OCI-LY3 (cell line): ENCODE measurements around the gene ABCD1.

Experiments
- H2AFZ ChIP-seq: fragments of 200-600, 300-600 bp; shearing (Covaris generic); 2 replicates; pipeline ENCODE4 v1.6.0; 2014; ENCODE audit warnings: antibody characterized with exemption, low read depth, low read length
- H3K27ac ChIP-seq: fragments of 200-600, 300-600 bp; sonication (generic); 2 replicates; pipeline ENCODE4 v1.5.1; 2014; ENCODE audit warnings: mild to moderate bottlenecking, low read length, moderate library complexity, mixed read lengths
- H3K27me3 ChIP-seq: fragments of 200-600, 300-600 bp; sonication (generic); 2 replicates; pipeline ENCODE4 v1.6.1; 2014; ENCODE audit warnings: low read depth, low read length, mixed read lengths
- H3K36me3 ChIP-seq: fragments of 200-600, 300-600 bp; sonication (generic); replicated peaks from 2 replicates; pipeline ENCODE3; 2014; ENCODE audit warnings: low read depth, low read length, mixed read lengths
- H3K4me1 ChIP-seq: fragments of 300-600, 200-600 bp; sonication (generic); 2 replicates; pipeline ENCODE4 v1.6.1; 2014; ENCODE audit warnings: low read length, mixed read lengths
- H3K4me2 ChIP-seq: fragments of 200-600, 300-600 bp; sonication (generic); 2 replicates; pipeline ENCODE4 v1.6.1; 2014; ENCODE audit warnings: low read length, mixed read lengths
- H3K4me3 ChIP-seq: fragments of 300-600, 200-600 bp; sonication (generic); 2 replicates; pipeline ENCODE4 v1.5.1; 2014; ENCODE audit warnings: antibody characterized with exemption, mild to moderate bottlenecking, low read length, moderate library complexity
- H3K79me2 ChIP-seq: fragments of 300-600, 200-600 bp; shearing (Covaris generic); 2 replicates; pipeline ENCODE4 v1.6.1; 2014; ENCODE audit warnings: mild to moderate bottlenecking, low read length, mixed read lengths
- H3K9ac ChIP-seq: fragments of 300-600, 200-600 bp; shearing (Covaris generic); 2 replicates; pipeline ENCODE4 v1.6.0; 2014; ENCODE audit warnings: mild to moderate bottlenecking, low read length, moderate library complexity
- H3K9me3 ChIP-seq: fragments of 200-600, 300-600 bp; shearing (Covaris generic); 2 replicates; pipeline ENCODE4 v1.6.1; 2014; ENCODE audit warnings: low read length, mixed read lengths; ENCODE audit not compliant: insufficient read depth
- H4K20me1 ChIP-seq: fragments of 200-600, 300-600 bp; sonication (generic); 2 replicates; pipeline ENCODE4 v1.6.1; 2016; ENCODE audit warnings: low read length, mixed read lengths; ENCODE audit not compliant: insufficient read depth
- EZH2phosphoT487 ChIP-seq: fragments of 200-600 bp; shearing (Covaris generic); IDR thresholded peaks from 2 replicates; pipeline ENCODE4 v1.6.1; 2018; ENCODE audit warnings: antibody characterized with exemption, mixed run types, low read depth
- TF ChIP-seq, protein P1 (sequence below): fragments of 200-600, 300-600 bp; sonication (generic); IDR thresholded peaks from 2 replicates; pipeline ENCODE4 v1.5.1; 2014; ENCODE audit warnings: antibody characterized with exemption, low read length, low read depth

ABCD1 gene

DNA sequence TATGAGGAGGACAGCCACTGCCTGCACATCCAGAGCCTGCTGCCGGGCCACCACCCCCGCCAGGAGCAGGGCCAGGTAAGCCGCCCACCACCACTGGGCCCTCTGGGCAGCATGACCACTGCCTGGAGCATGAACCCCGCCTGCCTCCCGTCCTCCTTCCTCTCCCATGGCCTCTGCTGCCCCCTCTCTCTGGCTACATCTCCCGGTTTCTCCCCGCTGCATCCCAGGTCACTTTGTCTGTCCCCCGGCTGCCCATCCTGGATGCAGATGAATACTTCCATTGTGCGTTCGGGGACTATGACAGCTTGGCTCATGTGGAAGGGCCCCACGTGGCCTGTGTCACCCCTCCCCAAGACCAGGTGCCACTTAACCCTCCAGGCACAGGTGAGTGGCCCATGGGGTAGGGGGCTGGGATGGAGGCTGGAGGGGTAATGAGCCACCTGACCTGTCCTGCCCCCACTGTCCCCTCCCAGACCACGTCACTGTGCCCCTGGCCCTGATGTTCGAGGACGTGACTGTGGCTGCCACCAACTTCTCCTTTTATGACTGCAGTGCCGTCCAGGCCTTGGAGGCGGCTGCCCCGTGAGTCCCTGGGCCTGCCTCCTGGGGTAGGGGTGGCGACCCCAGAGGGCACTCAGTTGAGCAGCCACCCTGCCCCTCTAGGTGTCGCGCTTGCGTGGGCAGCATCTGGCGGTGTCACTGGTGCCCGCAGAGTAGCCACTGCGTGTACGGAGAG is 45.4 kb downstream of the ABCD1 start:
- Histone ChIP-seq H4K20me1 (no peaks in the 10 kb centered on the region), H3K9ac (no peak overlapping the region), H3K27ac (no peak overlapping the region), H3K4me3 (no peak overlapping the region), H3K79me2 (no peaks in the 10 kb centered on the region), H3K36me3 (no peaks in the 10 kb centered on the region), H3K4me1 (peaks cover 8% of the 10 kb centered on the region; the same call in 1 of the 2 replicates), H3K9me3 (no peaks in the 10 kb centered on the region), H2AFZ (no peak overlapping the region), H3K27me3 (no peaks in the 10 kb centered on the region), H3K4me2 (no peak overlapping the region)
- TF ChIP-seq, protein P1, sequence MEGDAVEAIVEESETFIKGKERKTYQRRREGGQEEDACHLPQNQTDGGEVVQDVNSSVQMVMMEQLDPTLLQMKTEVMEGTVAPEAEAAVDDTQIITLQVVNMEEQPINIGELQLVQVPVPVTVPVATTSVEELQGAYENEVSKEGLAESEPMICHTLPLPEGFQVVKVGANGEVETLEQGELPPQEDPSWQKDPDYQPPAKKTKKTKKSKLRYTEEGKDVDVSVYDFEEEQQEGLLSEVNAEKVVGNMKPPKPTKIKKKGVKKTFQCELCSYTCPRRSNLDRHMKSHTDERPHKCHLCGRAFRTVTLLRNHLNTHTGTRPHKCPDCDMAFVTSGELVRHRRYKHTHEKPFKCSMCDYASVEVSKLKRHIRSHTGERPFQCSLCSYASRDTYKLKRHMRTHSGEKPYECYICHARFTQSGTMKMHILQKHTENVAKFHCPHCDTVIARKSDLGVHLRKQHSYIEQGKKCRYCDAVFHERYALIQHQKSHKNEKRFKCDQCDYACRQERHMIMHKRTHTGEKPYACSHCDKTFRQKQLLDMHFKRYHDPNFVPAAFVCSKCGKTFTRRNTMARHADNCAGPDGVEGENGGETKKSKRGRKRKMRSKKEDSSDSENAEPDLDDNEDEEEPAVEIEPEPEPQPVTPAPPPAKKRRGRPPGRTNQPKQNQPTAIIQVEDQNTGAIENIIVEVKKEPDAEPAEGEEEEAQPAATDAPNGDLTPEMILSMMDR, result no peak
- TF ChIP-seq EZH2phosphoT487, result no peak

DNA sequence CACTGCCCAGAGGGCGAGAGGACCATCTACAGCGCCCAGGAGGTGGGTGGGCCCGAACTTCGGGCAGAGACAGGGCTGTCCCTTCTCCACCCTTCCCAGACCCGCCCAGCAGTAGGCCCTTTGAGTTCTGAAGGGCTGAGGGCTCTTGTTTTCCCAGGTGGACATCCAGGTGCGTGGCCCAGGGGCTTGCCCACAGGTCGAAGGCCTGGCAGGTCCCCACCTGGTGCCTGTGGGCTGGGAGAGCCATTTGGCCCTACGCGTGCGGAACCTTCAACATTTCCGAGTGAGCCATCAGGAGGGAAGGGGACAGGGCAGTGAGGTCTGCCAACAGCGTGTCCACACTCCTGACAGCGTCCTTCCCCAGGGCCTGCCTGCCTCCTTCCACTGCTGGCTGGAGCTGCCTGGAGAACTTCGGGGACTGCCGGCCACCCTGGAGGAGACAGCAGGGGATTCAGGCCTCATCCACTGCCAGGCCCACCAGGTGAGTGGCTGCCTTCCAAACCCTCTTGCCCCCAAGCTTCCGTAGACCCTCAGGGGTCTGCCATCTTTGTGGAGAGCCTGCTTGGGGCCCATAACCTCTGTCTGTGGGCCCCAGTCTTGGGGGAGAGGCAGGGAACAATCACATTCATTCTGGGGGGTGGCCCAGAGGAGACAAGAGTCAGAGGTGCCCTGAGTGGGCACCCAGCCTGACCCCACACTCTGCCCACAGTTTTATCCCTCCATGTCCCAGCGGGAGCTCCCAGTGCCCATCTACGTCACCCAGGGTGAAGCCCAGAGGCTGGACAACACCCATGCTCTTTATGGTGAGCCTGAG is 46.2 kb downstream of the ABCD1 start:
- Histone ChIP-seq H3K9me3 (no peaks in the 10 kb centered on the region), H4K20me1 (no peaks in the 10 kb centered on the region), H3K79me2 (no peaks in the 10 kb centered on the region), H2AFZ (no peak overlapping the region), H3K36me3 (no peaks in the 10 kb centered on the region), H3K27me3 (no peaks in the 10 kb centered on the region), H3K4me1 (peaks cover 8% of the 10 kb centered on the region; the same call in 1 of the 2 replicates), H3K9ac (no peak overlapping the region), H3K27ac (no peak overlapping the region), H3K4me2 (no peak overlapping the region), H3K4me3 (no peak overlapping the region)
- TF ChIP-seq, protein P1, result no peak
- no peak for TF ChIP-seq EZH2phosphoT487

DNA sequence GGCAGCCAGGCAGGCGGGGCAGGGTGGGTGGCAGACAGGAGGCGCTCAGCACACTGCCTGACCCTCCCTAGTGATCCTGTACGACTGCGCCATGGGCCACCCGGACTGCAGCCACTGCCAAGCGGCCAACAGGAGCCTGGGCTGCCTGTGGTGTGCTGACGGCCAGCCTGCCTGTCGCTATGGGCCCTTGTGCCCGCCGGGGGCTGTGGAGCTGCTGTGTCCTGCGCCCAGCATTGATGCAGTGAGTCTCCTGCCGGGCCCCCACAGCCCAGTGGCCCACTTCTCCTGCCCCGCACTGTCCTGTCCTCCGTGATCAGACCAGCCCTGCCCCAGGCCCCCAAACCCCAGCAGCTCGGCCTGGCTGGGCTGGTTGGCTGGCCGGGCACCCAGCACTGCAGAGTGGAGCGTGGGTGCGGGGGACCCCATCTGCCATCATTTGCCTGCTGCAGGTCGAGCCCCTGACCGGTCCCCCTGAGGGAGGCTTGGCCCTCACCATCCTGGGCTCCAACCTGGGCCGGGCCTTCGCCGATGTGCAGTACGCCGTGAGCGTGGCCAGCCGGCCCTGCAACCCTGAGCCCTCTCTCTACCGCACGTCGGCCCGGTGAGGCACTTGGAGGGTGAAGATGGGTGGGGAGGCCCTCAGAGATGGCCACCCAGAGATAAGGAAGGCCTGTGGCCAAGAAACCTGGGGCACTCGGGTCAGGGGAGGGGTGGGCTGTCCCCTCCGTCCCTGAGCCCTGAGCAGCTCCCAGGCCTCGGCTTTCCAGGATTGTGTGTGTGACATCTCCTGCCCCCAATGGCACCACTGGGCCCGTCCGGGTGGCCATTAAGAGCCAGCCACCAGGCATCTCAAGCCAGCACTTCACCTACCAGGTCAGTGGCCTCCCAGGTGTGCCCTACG is 47.0 kb downstream of the ABCD1 start:
- H4K20me1 ChIP-seq, result no peaks in the 10 kb centered on the region
- no peak for TF ChIP-seq EZH2phosphoT487
- TF ChIP-seq, protein P1, result no peak
- H2AFZ ChIP-seq, result no peak overlapping the region
- no peak overlapping the region for H3K9ac ChIP-seq
- H3K4me2 ChIP-seq, result no peak overlapping the region
- H3K27ac ChIP-seq, result no peak overlapping the region
- H3K27me3 ChIP-seq, result no peaks in the 10 kb centered on the region
- H3K4me1 ChIP-seq, result no peaks in the 10 kb centered on the region
- H3K4me3 ChIP-seq, result no peak overlapping the region
- H3K36me3 ChIP-seq, result no peaks in the 10 kb centered on the region
- no peaks in the 10 kb centered on the region for H3K79me2 ChIP-seq
- no peaks in the 10 kb centered on the region for H3K9me3 ChIP-seq
